Measurements from ENCODE around the gene FXYD3. TPM values are rescaled to one million over a fixed set of nuclear protein-coding genes. Genes with fewer than 3 reads are reported as not detected.

FXYD3 gene
- total RNA-seq, 1 donor from 2014 or later: not detected

DNA sequence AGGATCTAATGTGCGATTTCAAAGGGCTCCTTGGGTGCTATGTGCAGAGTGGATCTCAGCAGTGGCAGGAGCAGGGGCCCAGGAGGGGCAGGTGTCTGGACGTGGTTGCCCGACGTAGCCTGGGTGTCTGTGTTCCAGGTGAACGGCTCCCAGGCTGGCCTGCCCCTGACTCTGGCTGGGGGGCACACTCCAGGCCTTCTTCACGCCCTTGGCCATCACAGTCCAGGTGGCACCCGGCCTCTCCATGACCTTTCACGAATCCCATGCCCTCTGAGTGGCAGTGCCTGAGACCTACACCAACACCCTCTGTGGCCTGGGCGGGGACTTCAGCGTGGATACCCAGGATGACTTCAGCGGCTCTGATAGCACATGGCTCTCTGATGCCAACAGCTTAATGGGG is 11.3 kb upstream of the FXYD3 start:
- no peaks in the 10 kb centered on the region for H3K4me1 Mint-ChIP-seq (ENCODE audit: low read depth, unreplicated experiment)
- FAIRE-seq (no peak), DNase-seq (ENCODE audit: low read depth) (no peak)
- Histone ChIP-seq H3K4me3 (ENCODE audit: insufficient read depth, low read depth, low read length) (no peak overlapping the region), H2AFZ (ENCODE audit: low read depth, low read length) (no peak overlapping the region), H3K27me3 (ENCODE audit: insufficient read depth, low read length) (no peaks in the 10 kb centered on the region), H3K9ac (ENCODE audit: low read length) (no peak overlapping the region), H4K20me1 (ENCODE audit: insufficient read depth, low read length) (no peaks in the 10 kb centered on the region), H3K4me2 (ENCODE audit: low read length) (no peak overlapping the region), H3K36me3 (ENCODE audit: insufficient read depth, low read length) (no peaks in the 10 kb centered on the region), H3K79me2 (ENCODE audit: insufficient read depth, low read length) (no peaks in the 10 kb centered on the region), H3K9me3 (ENCODE audit: insufficient read depth, low read depth, low read length) (peaks cover 5% of the 10 kb centered on the region), H3K4me1 (ENCODE audit: insufficient read depth, low read length) (no peaks in the 10 kb centered on the region), H3K27ac (ENCODE audit: low read depth, low read length) (no peak overlapping the region)
- no peak overlapping the region for H3K4me3 Mint-ChIP-seq (ENCODE audit: unreplicated experiment)
- no peaks in the 10 kb centered on the region for H3K36me3 Mint-ChIP-seq (ENCODE audit: low read depth, unreplicated experiment)
- peaks cover 7% of the 10 kb centered on the region for H3K9me3 Mint-ChIP-seq (ENCODE audit: unreplicated experiment)
- no peak overlapping the region for H3K27ac Mint-ChIP-seq (ENCODE audit: unreplicated experiment)
- H3K27me3 Mint-ChIP-seq (ENCODE audit: low read depth, unreplicated experiment): peaks cover 8% of the 10 kb centered on the region
- TF ChIP-seq EZH2 (IDR thresholded peaks at IDR 0.05; ENCODE audit: insufficient read depth, low read length): no peak
- no peak for TF ChIP-seq CTCF (IDR thresholded peaks at IDR 0.05; ENCODE audit: insufficient read depth, low read depth, low read length)

GRCh38 chr19:35105047-35105410 is 10.6 kb upstream of the FXYD3 start:
- H3K4me1 Mint-ChIP-seq (ENCODE audit: low read depth, unreplicated experiment): no peaks in the 10 kb centered on the region
- DNase-seq (ENCODE audit: low read depth) (no peak), FAIRE-seq (no peak)
- H3K27me3 Mint-ChIP-seq (ENCODE audit: low read depth, unreplicated experiment): peaks cover 8% of the 10 kb centered on the region
- Histone ChIP-seq H3K27ac (ENCODE audit: low read depth, low read length) (no peak overlapping the region), H3K9me3 (ENCODE audit: insufficient read depth, low read depth, low read length) (peaks cover 5% of the 10 kb centered on the region), H3K4me3 (ENCODE audit: insufficient read depth, low read depth, low read length) (no peak overlapping the region), H3K36me3 (ENCODE audit: insufficient read depth, low read length) (no peaks in the 10 kb centered on the region), H3K27me3 (ENCODE audit: insufficient read depth, low read length) (no peaks in the 10 kb centered on the region), H3K9ac (ENCODE audit: low read length) (no peak overlapping the region), H3K79me2 (ENCODE audit: insufficient read depth, low read length) (no peaks in the 10 kb centered on the region), H3K4me2 (ENCODE audit: low read length) (no peak overlapping the region), H2AFZ (ENCODE audit: low read depth, low read length) (no peak overlapping the region), H4K20me1 (ENCODE audit: insufficient read depth, low read length) (no peaks in the 10 kb centered on the region), H3K4me1 (ENCODE audit: insufficient read depth, low read length) (no peaks in the 10 kb centered on the region)
- H3K9me3 Mint-ChIP-seq (ENCODE audit: unreplicated experiment): peaks cover 7% of the 10 kb centered on the region
- H3K4me3 Mint-ChIP-seq (ENCODE audit: unreplicated experiment): no peak overlapping the region
- H3K36me3 Mint-ChIP-seq (ENCODE audit: low read depth, unreplicated experiment): no peaks in the 10 kb centered on the region
- H3K27ac Mint-ChIP-seq (ENCODE audit: unreplicated experiment): no peak overlapping the region
- TF ChIP-seq EZH2 (IDR thresholded peaks at IDR 0.05; ENCODE audit: insufficient read depth, low read length) (no peak), CTCF (IDR thresholded peaks at IDR 0.05; ENCODE audit: insufficient read depth, low read depth, low read length) (no peak)

GRCh38 chr19:35105411-35106290 is 10.0 kb upstream of the FXYD3 start:
- no peaks in the 10 kb centered on the region for H3K36me3 Mint-ChIP-seq (ENCODE audit: low read depth, unreplicated experiment)
- H3K4me2 ChIP-seq (ENCODE audit: low read length): no peak overlapping the region
- no peaks in the 10 kb centered on the region for H3K36me3 ChIP-seq (ENCODE audit: insufficient read depth, low read length)
- no peak overlapping the region for H3K27ac Mint-ChIP-seq (ENCODE audit: unreplicated experiment)
- FAIRE-seq: no peak
- TF ChIP-seq EZH2 (IDR thresholded peaks at IDR 0.05; ENCODE audit: insufficient read depth, low read length) (no peak), CTCF (IDR thresholded peaks at IDR 0.05; ENCODE audit: insufficient read depth, low read depth, low read length) (no peak)
- DNase-seq (ENCODE audit: low read depth): no peak
- H4K20me1 ChIP-seq (ENCODE audit: insufficient read depth, low read length): no peaks in the 10 kb centered on the region
- no peak overlapping the region for H3K27ac ChIP-seq (ENCODE audit: low read depth, low read length)
- no peaks in the 10 kb centered on the region for H3K27me3 ChIP-seq (ENCODE audit: insufficient read depth, low read length)
- no peak overlapping the region for H3K4me3 ChIP-seq (ENCODE audit: insufficient read depth, low read depth, low read length)
- no peak overlapping the region for H2AFZ ChIP-seq (ENCODE audit: low read depth, low read length)
- no peak overlapping the region for H3K9ac ChIP-seq (ENCODE audit: low read length)
- no peaks in the 10 kb centered on the region for H3K4me1 ChIP-seq (ENCODE audit: insufficient read depth, low read length)
- peaks cover 7% of the 10 kb centered on the region for H3K9me3 Mint-ChIP-seq (ENCODE audit: unreplicated experiment)
- H3K4me3 Mint-ChIP-seq (ENCODE audit: unreplicated experiment): no peak overlapping the region
- H3K27me3 Mint-ChIP-seq (ENCODE audit: low read depth, unreplicated experiment): peaks cover 8% of the 10 kb centered on the region
- no peaks in the 10 kb centered on the region for H3K4me1 Mint-ChIP-seq (ENCODE audit: low read depth, unreplicated experiment)
- H3K79me2 ChIP-seq (ENCODE audit: insufficient read depth, low read length): no peaks in the 10 kb centered on the region
- peaks cover 5% of the 10 kb centered on the region for H3K9me3 ChIP-seq (ENCODE audit: insufficient read depth, low read depth, low read length)

Measured in astrocyte (in vitro differentiated cells and primary cell).